Ovary (tissue), 3 donors: ENCODE data around the gene GPR35.

Experiments
- CTCF ChIP-seq, 3 donors: fragments of 450-650 bp in 2 of 3; fragments of 200-600 bp in 1 of 3; IDR thresholded peaks; one replicate each; pipeline versions ENCODE4 v1.5.1 to v1.8.0; 2016 to 2022; ENCODE audit warnings: antibody characterized with exemption in 3 of 3, mild to moderate bottlenecking in 1 of 3
- POLR2A ChIP-seq: fragments of 450-650 bp; IDR thresholded peaks from one replicate; pipeline ENCODE4 v1.6.1; 2017; ENCODE audit warnings: antibody characterized with exemption, mild to moderate bottlenecking, moderate library complexity
- donor health status: DM: no; HTN: no; CAD: no.

- TF ChIP-seq CTCF (IDR thresholded peaks at IDR 0.05) = no peak
- TF ChIP-seq POLR2A = no peak
Observed at GRCh38 chr2:240597054-240597418, 28.2 kb upstream of the GPR35 start.
